ENCODE data around the gene FKRP.
"Not testable (repeated sequence)": the region's sequence is repeated elsewhere in the genome, so short reads cannot be mapped to it uniquely, and the experiment has no call there.

The FKRP gene

GRCh38 chr19:46786236-46787039, 40.6 kb downstream of the FKRP start:
- DNase-seq = peak; percentile 74

GRCh38 chr19:46787040-46787330, 41.1 kb downstream of the FKRP start:
- no peak for DNase-seq

- peak; percentile 51 for DNase-seq
These were observed 41.7 kb downstream of the FKRP start for GRCh38 chr19:46787331-46788261.

- DNase-seq = peak; percentile 99
These were observed 42.6 kb downstream of the FKRP start, which contains the start of gene SLC1A5 for GRCh38 chr19:46788262-46788967. SLC1A5 (minus strand) TSS chr19:46788594; CDS start chr19:46787965, 629 bp downstream.

GRCh38 chr19:46788968-46789338, 43.1 kb downstream of the FKRP start:
- no peak for DNase-seq

GRCh38 chr19:46789371-46789770, 43.5 kb downstream of the FKRP start:
- no peak for DNase-seq

- DNase-seq = no peak
These were observed 46.1 kb downstream of the FKRP start for GRCh38 chr19:46791944-46792343.

- no peak for DNase-seq
These were observed 52.0 kb downstream of the FKRP start for GRCh38 chr19:46797881-46798280.

GRCh38 chr19:46798713-46799112, 52.9 kb downstream of the FKRP start:
- DNase-seq = no peak

GRCh38 chr19:46802152-46802551, 56.3 kb downstream of the FKRP start:
- DNase-seq = no peak

- DNase-seq = no peak
These were observed 57.7 kb downstream of the FKRP start for GRCh38 chr19:46803555-46803954.

- not testable (repeated sequence) for DNase-seq
These were observed 58.6 kb downstream of the FKRP start for GRCh38 chr19:46804432-46804831.

GRCh38 chr19:46806656-46807055, 60.8 kb downstream of the FKRP start:
- no peak for DNase-seq

Measured in stimulated activated CD4-positive, alpha-beta T cell treated with anti-CD3 and anti-CD28 coated beads, Interleukin-4, amount 100 ng/mL, for 1 hour (primary cell).